ENCODE results near the gene PRSS33. TPM values are rescaled to one million over a fixed set of nuclear protein-coding genes. Genes with fewer than 3 reads are reported as not detected.

Gene PRSS33
- total and polyA plus RNA-seq, 2 donors from 2014 or later, result not detected

DNA sequence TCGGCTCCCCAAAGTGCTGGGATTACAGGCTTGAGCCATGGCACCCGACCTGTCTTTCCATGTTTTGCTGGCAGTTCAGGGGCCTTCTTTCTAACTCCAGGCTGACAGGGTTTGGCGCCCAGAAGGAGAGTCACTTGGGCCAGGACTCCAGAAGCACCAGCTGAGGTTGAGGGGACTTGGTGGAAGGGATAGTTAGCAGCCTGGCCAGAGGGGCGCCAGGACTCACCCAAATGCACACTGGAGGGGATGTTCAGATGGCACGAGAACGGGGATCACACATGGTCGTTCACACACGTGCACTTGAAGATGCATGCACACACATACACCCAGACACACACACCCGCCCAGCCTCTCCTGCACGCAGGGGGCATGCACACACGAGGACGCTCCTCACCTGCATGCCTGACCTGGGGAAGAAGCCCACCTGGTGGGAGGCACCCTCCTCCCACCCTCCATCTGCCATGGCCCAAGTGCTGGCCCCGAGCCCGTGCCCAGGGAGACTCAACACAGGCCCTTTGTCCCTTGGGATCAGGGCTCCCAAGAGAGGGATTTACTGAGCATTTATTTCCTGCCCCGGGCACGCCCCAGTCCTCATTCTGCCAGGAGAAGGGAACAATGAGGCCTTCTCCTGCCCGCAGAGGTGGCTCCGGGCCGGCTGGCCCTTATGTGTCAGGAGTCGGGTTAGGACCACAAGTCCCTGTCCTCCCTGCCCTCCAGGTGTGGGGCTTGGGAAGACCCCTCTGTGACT, 27.4 kb upstream of the PRSS33 start:
- Histone ChIP-seq H3K4me1 (ENCODE audit: control insufficient read depth in 2 of 3, insufficient read depth in 2 of 3, low read depth in 1 of 3, low read length in 3 of 3) (no peaks in the 10 kb centered on the region), H3K4me3 (ENCODE audit: low read length in 3 of 3) (no peak overlapping the region), H3K27ac (ENCODE audit: low read depth in 2 of 2, low read length in 2 of 2) (no peak overlapping the region), H3K9ac (ENCODE audit: low read length in 3 of 3) (no peak overlapping the region), H3K27me3 (ENCODE audit: control insufficient read depth, insufficient read depth, low read length) (no peaks in the 10 kb centered on the region), H3K36me3 (ENCODE audit: control insufficient read depth in 2 of 3, insufficient read depth in 3 of 3, low read length in 3 of 3) (no peaks in the 10 kb centered on the region), H3K9me3 (ENCODE audit: control insufficient read depth in 2 of 3, insufficient read depth in 1 of 3, low read length in 3 of 3) (no peaks in the 10 kb centered on the region)
- intact Hi-C loops (cut with DNase I), result no loop called here
- TF ChIP-seq CTCF (IDR thresholded peaks at IDR 0.05; ENCODE audit: borderline replicate concordance, extremely low read depth, insufficient read depth), result no peak
- FAIRE-seq (no peak), DNase-seq (no peak)

DNA sequence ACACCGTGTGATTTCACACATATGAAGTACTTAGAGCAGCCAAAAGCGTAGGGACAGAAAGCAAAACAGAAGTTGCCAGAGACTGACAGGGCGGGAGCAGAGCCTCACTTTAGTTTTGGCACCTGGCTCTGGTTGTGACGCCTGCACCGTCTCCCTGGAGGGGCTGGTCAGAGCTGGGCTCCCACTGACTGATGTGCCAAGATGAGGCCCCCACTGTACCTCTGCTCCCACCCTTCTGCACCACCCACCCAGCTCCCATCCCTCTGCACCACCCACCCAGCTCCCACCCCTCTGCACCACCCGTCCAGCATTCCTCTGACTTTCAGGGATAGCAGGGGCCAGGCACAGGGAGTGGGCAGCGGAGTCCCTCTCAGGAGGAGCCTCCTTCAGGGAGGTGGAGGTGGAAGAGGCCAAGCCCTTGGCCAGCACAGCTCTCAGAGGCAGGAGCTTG, 26.4 kb upstream of the PRSS33 start:
- no peak overlapping the region for H3K4me3 ChIP-seq (ENCODE audit: low read length in 3 of 3)
- H3K36me3 ChIP-seq (ENCODE audit: control insufficient read depth in 2 of 3, insufficient read depth in 3 of 3, low read length in 3 of 3), result no peaks in the 10 kb centered on the region
- H3K9me3 ChIP-seq (ENCODE audit: control insufficient read depth in 2 of 3, insufficient read depth in 1 of 3, low read length in 3 of 3), result no peaks in the 10 kb centered on the region
- TF ChIP-seq CTCF (IDR thresholded peaks at IDR 0.05; ENCODE audit: borderline replicate concordance, extremely low read depth, insufficient read depth), result no peak
- H3K9ac ChIP-seq (ENCODE audit: low read length in 3 of 3), result no peak overlapping the region
- no peaks in the 10 kb centered on the region for H3K4me1 ChIP-seq (ENCODE audit: control insufficient read depth in 2 of 3, insufficient read depth in 2 of 3, low read depth in 1 of 3, low read length in 3 of 3)
- intact Hi-C loops (cut with DNase I), result no loop called here
- no peak overlapping the region for H3K27ac ChIP-seq (ENCODE audit: low read depth in 2 of 2, low read length in 2 of 2)
- no peaks in the 10 kb centered on the region for H3K27me3 ChIP-seq (ENCODE audit: control insufficient read depth, insufficient read depth, low read length)
- no peak for DNase-seq
- FAIRE-seq, result no peak

- Histone ChIP-seq H3K9ac (ENCODE audit: low read length in 3 of 3) (no peak overlapping the region), H3K27ac (ENCODE audit: low read depth in 2 of 2, low read length in 2 of 2) (no peak overlapping the region), H3K36me3 (ENCODE audit: control insufficient read depth in 2 of 3, insufficient read depth in 3 of 3, low read length in 3 of 3) (no peaks in the 10 kb centered on the region), H3K4me3 (ENCODE audit: low read length in 3 of 3) (no peak overlapping the region), H3K27me3 (ENCODE audit: control insufficient read depth, insufficient read depth, low read length) (no peaks in the 10 kb centered on the region), H3K4me1 (ENCODE audit: control insufficient read depth in 2 of 3, insufficient read depth in 2 of 3, low read depth in 1 of 3, low read length in 3 of 3) (no peaks in the 10 kb centered on the region), H3K9me3 (ENCODE audit: control insufficient read depth in 2 of 3, insufficient read depth in 1 of 3, low read length in 3 of 3) (no peaks in the 10 kb centered on the region)
- peak in 1 of 5 donors; percentile 9 for DNase-seq
- FAIRE-seq, result no peak
- intact Hi-C loops (cut with DNase I), result no loop called here
- no peak for TF ChIP-seq CTCF (IDR thresholded peaks at IDR 0.05; ENCODE audit: borderline replicate concordance, extremely low read depth, insufficient read depth)
Observed at GRCh38 chr16:2811703-2812471, 24.5 kb upstream of the PRSS33 start.
